ENCODE measurements around the gene CACNA1G. TPM values are rescaled to one million over a fixed set of nuclear protein-coding genes. Genes with fewer than 3 reads are reported as not detected.

The CACNA1G gene
- total RNA-seq, 3 donors from 2014 or later (not counting 1 experiment from before 2014, with no cell fraction given): not detected

DNA sequence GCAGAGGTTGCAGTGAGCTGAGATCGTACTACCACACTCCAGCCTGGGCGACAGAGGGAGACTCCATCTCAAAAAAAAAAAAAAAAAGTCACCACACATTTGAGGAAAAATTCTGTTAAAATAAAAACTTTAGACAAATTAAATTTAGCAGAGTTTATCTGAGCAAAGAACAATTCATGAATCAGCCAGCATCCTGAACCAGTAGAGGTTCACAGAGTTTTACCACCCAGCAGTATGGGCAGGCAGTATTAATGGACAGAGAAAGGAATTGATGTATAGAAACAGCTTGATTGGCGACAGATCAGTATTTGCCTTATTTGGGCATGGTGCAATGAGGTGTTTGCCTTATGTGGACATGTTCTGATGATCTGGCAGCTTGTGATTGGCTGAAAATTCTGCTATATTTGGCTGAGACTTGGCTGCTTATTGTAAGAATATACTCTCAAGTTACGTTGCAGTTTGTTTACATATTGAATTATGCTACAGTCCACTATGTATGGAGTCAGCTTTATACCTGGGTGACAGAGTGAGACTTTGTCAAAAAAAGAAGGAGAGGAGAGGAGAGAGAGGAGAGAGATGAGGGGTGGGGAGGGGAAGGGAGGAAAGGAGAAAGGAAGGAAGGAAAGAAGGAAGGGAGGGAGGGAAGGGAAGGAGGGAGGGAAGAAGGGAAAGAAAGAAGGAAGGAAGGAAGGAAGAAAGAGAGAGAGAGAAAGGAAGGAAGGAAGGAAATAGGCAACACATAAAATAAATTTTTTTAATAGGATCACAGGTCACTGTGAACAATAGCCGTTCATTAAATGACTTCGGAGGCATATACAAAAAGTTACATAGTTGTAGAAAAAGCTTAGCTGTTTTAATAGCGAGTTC lies 88.8 kb downstream of the CACNA1G start:
- Mint-ChIP-seq H3K4me1 (no peaks in the 10 kb centered on the region), H3K27me3 (ENCODE audit: low read depth in 2 of 2) (peaks cover 7 to 13% of the 10 kb centered on the region in 2 donors), H3K9me3 (no peaks in the 10 kb centered on the region), H3K36me3 (no peaks in the 10 kb centered on the region), H3K4me3 (no peak overlapping the region), H3K27ac (no peak overlapping the region)
- DNase-seq (no peak), ATAC-seq (no peak)
- Histone ChIP-seq H3K4me3 (ENCODE audit: low read length) (no peak overlapping the region), H3K27ac (ENCODE audit: low read length) (no peak overlapping the region), H3K9me3 (ENCODE audit: control insufficient read depth, insufficient read depth, low read length) (peaks cover 5% of the 10 kb centered on the region), H3K27me3 (ENCODE audit: control insufficient read depth, insufficient read depth, low read length) (no peaks in the 10 kb centered on the region), H3K4me1 (ENCODE audit: control insufficient read depth, insufficient read depth, low read length) (no peaks in the 10 kb centered on the region), H3K36me3 (ENCODE audit: control insufficient read depth, insufficient read depth, low read length) (no peaks in the 10 kb centered on the region)
- intact Hi-C loops (cut with micrococcal nuclease): no loop called here
- 90% methylated on average over 6 of the region's 7 CpGs for WGBS (ENCODE audit: insufficient coverage)
- TF ChIP-seq, protein P1, sequence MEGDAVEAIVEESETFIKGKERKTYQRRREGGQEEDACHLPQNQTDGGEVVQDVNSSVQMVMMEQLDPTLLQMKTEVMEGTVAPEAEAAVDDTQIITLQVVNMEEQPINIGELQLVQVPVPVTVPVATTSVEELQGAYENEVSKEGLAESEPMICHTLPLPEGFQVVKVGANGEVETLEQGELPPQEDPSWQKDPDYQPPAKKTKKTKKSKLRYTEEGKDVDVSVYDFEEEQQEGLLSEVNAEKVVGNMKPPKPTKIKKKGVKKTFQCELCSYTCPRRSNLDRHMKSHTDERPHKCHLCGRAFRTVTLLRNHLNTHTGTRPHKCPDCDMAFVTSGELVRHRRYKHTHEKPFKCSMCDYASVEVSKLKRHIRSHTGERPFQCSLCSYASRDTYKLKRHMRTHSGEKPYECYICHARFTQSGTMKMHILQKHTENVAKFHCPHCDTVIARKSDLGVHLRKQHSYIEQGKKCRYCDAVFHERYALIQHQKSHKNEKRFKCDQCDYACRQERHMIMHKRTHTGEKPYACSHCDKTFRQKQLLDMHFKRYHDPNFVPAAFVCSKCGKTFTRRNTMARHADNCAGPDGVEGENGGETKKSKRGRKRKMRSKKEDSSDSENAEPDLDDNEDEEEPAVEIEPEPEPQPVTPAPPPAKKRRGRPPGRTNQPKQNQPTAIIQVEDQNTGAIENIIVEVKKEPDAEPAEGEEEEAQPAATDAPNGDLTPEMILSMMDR (IDR thresholded peaks at IDR 0.05): no peak

DNA sequence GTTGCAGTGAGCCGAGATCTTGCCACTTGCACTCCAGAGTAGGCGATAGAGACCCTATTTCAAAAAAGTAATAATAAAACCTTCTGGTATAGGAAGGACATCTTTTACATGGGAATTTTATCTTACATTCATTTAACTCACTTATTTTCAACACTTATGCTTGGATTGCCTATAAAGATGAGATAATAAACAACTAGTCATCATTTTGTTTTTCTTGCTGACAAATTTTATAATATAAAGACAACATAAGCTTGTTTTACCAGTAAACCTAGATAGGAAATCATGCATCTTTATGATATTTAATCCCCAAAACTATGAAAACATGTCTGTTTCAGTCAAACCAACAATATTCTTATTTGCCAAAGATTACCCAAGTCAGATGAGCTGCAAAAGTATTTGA lies 91.1 kb downstream of the CACNA1G start:
- H3K36me3 Mint-ChIP-seq: no peaks in the 10 kb centered on the region
- H3K27me3 Mint-ChIP-seq (ENCODE audit: low read depth in 2 of 2): peaks cover 6 to 7% of the 10 kb centered on the region in 2 donors
- H3K4me3 Mint-ChIP-seq: no peak overlapping the region
- DNase-seq: no peak
- no peaks in the 10 kb centered on the region for H3K4me1 Mint-ChIP-seq
- no peak overlapping the region for H3K27ac ChIP-seq (ENCODE audit: low read length)
- no peaks in the 10 kb centered on the region for H3K4me1 ChIP-seq (ENCODE audit: control insufficient read depth, insufficient read depth, low read length)
- intact Hi-C loops (cut with micrococcal nuclease): no loop called here
- TF ChIP-seq, protein P1 (IDR thresholded peaks at IDR 0.05): no peak
- no peaks in the 10 kb centered on the region for H3K36me3 ChIP-seq (ENCODE audit: control insufficient read depth, insufficient read depth, low read length)
- no peak overlapping the region for H3K27ac Mint-ChIP-seq
- H3K9me3 ChIP-seq (ENCODE audit: control insufficient read depth, insufficient read depth, low read length): peaks cover 5% of the 10 kb centered on the region
- no peak overlapping the region for H3K4me3 ChIP-seq (ENCODE audit: low read length)
- no CpG with 5 or more reads among the region's 2 CpGs for WGBS (ENCODE audit: insufficient coverage)
- H3K27me3 ChIP-seq (ENCODE audit: control insufficient read depth, insufficient read depth, low read length): no peaks in the 10 kb centered on the region
- no peak for ATAC-seq
- no peaks in the 10 kb centered on the region for H3K9me3 Mint-ChIP-seq

DNA sequence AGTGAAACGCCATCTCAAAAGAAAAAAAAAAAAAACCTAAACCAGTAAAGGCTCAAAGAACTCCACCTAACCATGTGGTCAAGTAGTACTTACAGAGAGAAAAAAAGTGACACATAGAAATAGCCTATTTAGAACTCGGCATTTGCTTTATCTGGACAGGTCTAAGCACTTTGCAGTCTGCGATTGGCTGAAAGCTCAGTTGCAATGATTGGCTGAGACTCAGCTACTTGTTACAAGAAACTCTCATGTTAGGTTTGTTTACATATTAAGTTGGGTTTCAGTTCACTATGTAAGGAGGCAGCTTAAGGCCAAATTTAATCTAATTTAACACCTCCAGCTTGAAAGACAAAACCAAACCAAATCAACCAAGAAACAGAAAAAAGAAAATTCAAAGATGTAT lies 93.2 kb downstream of the CACNA1G start:
- 97% methylated on average over 2 of the region's 3 CpGs for WGBS (ENCODE audit: insufficient coverage)
- Histone ChIP-seq H3K27me3 (ENCODE audit: control insufficient read depth, insufficient read depth, low read length) (no peaks in the 10 kb centered on the region), H3K4me1 (ENCODE audit: control insufficient read depth, insufficient read depth, low read length) (no peaks in the 10 kb centered on the region), H3K27ac (ENCODE audit: low read length) (no peak overlapping the region), H3K4me3 (ENCODE audit: low read length) (no peak overlapping the region), H3K36me3 (ENCODE audit: control insufficient read depth, insufficient read depth, low read length) (no peaks in the 10 kb centered on the region), H3K9me3 (ENCODE audit: control insufficient read depth, insufficient read depth, low read length) (peaks cover 5% of the 10 kb centered on the region)
- DNase-seq: no peak
- ATAC-seq: no peak
- no peaks in the 10 kb centered on the region for H3K27me3 Mint-ChIP-seq (ENCODE audit: low read depth in 2 of 2)
- TF ChIP-seq, protein P1 (IDR thresholded peaks at IDR 0.05): no peak
- intact Hi-C loops (cut with micrococcal nuclease): no loop called here
- no peaks in the 10 kb centered on the region for H3K4me1 Mint-ChIP-seq
- no peaks in the 10 kb centered on the region for H3K36me3 Mint-ChIP-seq
- H3K4me3 Mint-ChIP-seq: no peak overlapping the region
- H3K9me3 Mint-ChIP-seq: no peaks in the 10 kb centered on the region
- H3K27ac Mint-ChIP-seq: no peak overlapping the region
